Common myeloid progenitor, CD34-positive (primary cell): Measurements from ENCODE around the gene SOBP.
"Not testable (repeated sequence)": the region's sequence is repeated elsewhere in the genome, so short reads cannot be mapped to it uniquely, and the experiment has no call there.

ENCODE experiments used
- CTCF ChIA-PET: fragments of 350-600 bp; sonication (Branson Sonifier 250); formaldehyde crosslinking; loops from one replicate; lab custom pipeline; 2021; ENCODE audit warnings: antibody characterized with exemption; lab: Charles Lee
- POLR2A ChIA-PET: fragments of 350-600 bp; sonication (Branson Sonifier 250); formaldehyde crosslinking; loops from one replicate; lab custom pipeline; 2021; ENCODE audit warnings: antibody characterized with exemption; lab: Charles Lee
- DNase-seq, 3 donors: peaks; one replicate each; pipeline versions ENCODE4 v3.0.0 to v3.0.0-alpha.2; 2013
- H3K27ac ChIP-seq, 2 experiments: 1 replicate in 1 of 2; 2 replicates in 1 of 2; pipeline ENCODE4 v1.7.0; 2013; ENCODE audit warnings: inconsistent platforms in 2 of 2, low read length in 2 of 2, mild to moderate bottlenecking in 2 of 2, low read depth in 1 of 2, moderate library complexity in 1 of 2; ENCODE audit not compliant: severe bottlenecking in 2 of 2, insufficient read depth in 1 of 2, poor library complexity in 1 of 2
- H3K27me3 ChIP-seq, 5 experiments: replicated peaks in 2 of 5; 1 replicate in 3 of 5; 2 replicates in 2 of 5; pipeline versions ENCODE4 v1.6.1 to v1.7.0; 2013; ENCODE audit warnings: low read length in 4 of 5, mild to moderate bottlenecking in 2 of 5, moderate library complexity in 2 of 5, inconsistent platforms in 1 of 5; ENCODE audit not compliant: insufficient read depth in 5 of 5, control insufficient read depth in 4 of 5
- H3K36me3 ChIP-seq, 4 experiments: 1 replicate in 2 of 4; 2 replicates in 2 of 4; pipeline versions ENCODE4 v1.6.1 to v1.7.0; 2013; ENCODE audit warnings: low read length in 3 of 4, control low read depth in 1 of 4, mild to moderate bottlenecking in 1 of 4; ENCODE audit not compliant: control insufficient read depth in 4 of 4, insufficient read depth in 4 of 4
- H3K4me1 ChIP-seq, 4 experiments: 1 replicate in 3 of 4; 2 replicates in 1 of 4; pipeline versions ENCODE4 v1.6.1 to v1.7.1; 2013; ENCODE audit warnings: low read length in 3 of 4, mild to moderate bottlenecking in 3 of 4, control low read depth in 1 of 4, inconsistent platforms in 1 of 4, moderate library complexity in 1 of 4; ENCODE audit not compliant: control insufficient read depth in 4 of 4, insufficient read depth in 4 of 4; ENCODE audit errors: control extremely low read depth in 1 of 4
- H3K4me3 ChIP-seq, 7 experiments: 1 replicate in 4 of 7; 2 replicates in 3 of 7; pipeline versions ENCODE4 v1.5.1 to v1.7.0; 2013; ENCODE audit warnings: mild to moderate bottlenecking in 7 of 7, low read length in 6 of 7, moderate library complexity in 6 of 7, inconsistent platforms in 2 of 7, low read depth in 2 of 7, control low read depth in 1 of 7; ENCODE audit not compliant: insufficient read depth in 4 of 7, control insufficient read depth in 1 of 7; ENCODE audit errors: extremely low read depth in 1 of 7
- H3K9me3 ChIP-seq, 5 experiments: 1 replicate in 4 of 5; 2 replicates in 1 of 5; pipeline versions ENCODE4 v1.6.1 to v1.7.1; 2013; ENCODE audit warnings: low read length in 4 of 5, mild to moderate bottlenecking in 2 of 5, inconsistent platforms in 1 of 5, low read depth in 1 of 5, moderate library complexity in 1 of 5; ENCODE audit not compliant: control insufficient read depth in 4 of 5, insufficient read depth in 2 of 5; ENCODE audit errors: control extremely low read depth in 1 of 5
- WGBS: methylation state at CpG from one replicate; pipeline ENCODE4 v1.1.5; 2013; ENCODE audit not compliant: insufficient coverage; 5-methylcytosine and 5-hydroxymethylcytosine counted together

The SOBP gene

DNA sequence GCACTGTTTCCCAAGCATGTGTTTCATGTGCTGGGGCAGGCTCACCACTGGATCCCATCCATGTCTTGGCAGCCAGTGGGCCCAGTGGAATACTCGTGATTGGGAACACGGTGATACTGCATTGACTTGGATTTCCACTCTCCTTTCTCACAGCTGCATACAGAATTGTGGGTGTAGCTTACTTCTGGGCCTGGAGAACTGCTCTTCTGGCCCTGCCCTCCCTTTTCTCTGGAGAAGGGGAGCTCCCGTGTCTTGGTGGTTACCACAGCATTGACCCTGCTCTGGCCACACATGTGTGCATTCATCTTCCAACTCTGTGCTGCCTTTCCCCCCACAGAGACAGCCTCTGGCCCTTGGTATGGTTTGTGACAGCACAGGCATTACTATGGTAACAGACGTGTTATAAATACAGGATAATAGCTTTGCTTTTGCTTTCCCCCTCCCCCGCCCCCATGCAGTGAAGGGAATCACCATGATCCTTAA, 21.6 kb downstream of the SOBP start:
- H3K27ac ChIP-seq = no peak overlapping the region
- no peaks in the 10 kb centered on the region for H3K4me1 ChIP-seq
- no peaks in the 10 kb centered on the region for H3K36me3 ChIP-seq
- no peak for DNase-seq
- 100% methylated on average over 2 of the region's 5 CpGs for WGBS
- POLR2A ChIA-PET = no interaction called here
- no peak overlapping the region for H3K4me3 ChIP-seq
- peaks cover 0 to 7% (median 1%) of the 10 kb centered on the region in 5 experiments for H3K9me3 ChIP-seq
- H3K27me3 ChIP-seq = no peaks in the 10 kb centered on the region
- CTCF ChIA-PET = no interaction called here

- Histone ChIP-seq H3K27me3 (no peaks in the 10 kb centered on the region), H3K9me3 (peaks cover 0 to 10% (median 1%) of the 10 kb centered on the region in 5 experiments), H3K27ac (no peak overlapping the region), H3K36me3 (no peaks in the 10 kb centered on the region), H3K4me1 (no peaks in the 10 kb centered on the region), H3K4me3 (no peak overlapping the region)
- WGBS = 100% methylated on average over 1 of the region's 2 CpGs
- CTCF ChIA-PET = interaction anchor here (0.6 to 0.8 kb wide), 2 partner anchors 21 to 393 kb away, joined by 3 to 4 read pairs; no protein-coding TSS in a partner anchor
- no peak for DNase-seq
- POLR2A ChIA-PET = no interaction called here
Measured at GRCh38 chr6:107513214-107513613, 23.3 kb downstream of the SOBP start.

- Histone ChIP-seq H3K27ac (no peak overlapping the region), H3K36me3 (no peaks in the 10 kb centered on the region), H3K4me1 (no peaks in the 10 kb centered on the region), H3K4me3 (no peak overlapping the region), H3K27me3 (no peaks in the 10 kb centered on the region), H3K9me3 (peaks cover 0 to 10% (median 1%) of the 10 kb centered on the region in 5 experiments)
- POLR2A ChIA-PET = no interaction called here
- DNase-seq = no peak
- CTCF ChIA-PET = no interaction called here
- WGBS = 96% methylated on average over 4 of the region's 5 CpGs
Measured at GRCh38 chr6:107515955-107516354, 26.0 kb downstream of the SOBP start.

DNA sequence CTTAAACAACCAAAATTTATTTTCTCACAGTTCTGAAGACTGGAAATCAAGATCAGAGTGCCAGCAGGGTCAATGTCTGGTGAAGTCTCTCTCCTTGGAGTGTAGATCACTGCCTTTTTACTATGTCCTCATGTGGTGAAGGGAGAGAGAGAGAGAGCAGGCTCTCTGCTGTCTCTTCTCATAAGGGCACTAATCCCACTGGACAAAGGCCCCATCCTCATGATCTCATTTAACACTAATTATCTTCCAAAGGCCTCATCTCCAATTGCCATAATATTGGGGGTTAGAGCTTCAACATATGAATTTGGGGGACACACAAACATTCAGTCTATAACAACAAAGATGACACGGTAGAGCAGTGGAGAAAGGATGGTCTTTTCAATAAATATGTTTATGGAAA, 27.4 kb downstream of the SOBP start:
- H3K27me3 ChIP-seq = no peaks in the 10 kb centered on the region
- POLR2A ChIA-PET = no interaction called here
- H3K4me1 ChIP-seq = no peaks in the 10 kb centered on the region
- no peak for DNase-seq
- no peaks in the 10 kb centered on the region for H3K36me3 ChIP-seq
- H3K27ac ChIP-seq = no peak overlapping the region
- H3K4me3 ChIP-seq = no peak overlapping the region
- peaks cover 0 to 10% (median 1%) of the 10 kb centered on the region in 5 experiments for H3K9me3 ChIP-seq
- no CpG with 5 or more reads among the region's 1 CpG for WGBS
- CTCF ChIA-PET = interaction anchor here (1.3 kb wide), 1 partner anchor 13 kb away, joined by 3 read pairs; no protein-coding TSS in a partner anchor

GRCh38 chr6:107519224-107519623, 29.3 kb downstream of the SOBP start:
- H3K27ac ChIP-seq, H3K27me3 ChIP-seq, H3K36me3 ChIP-seq, H3K4me1 ChIP-seq, CTCF ChIA-PET, DNase-seq, H3K9me3 ChIP-seq, H3K4me3 ChIP-seq, POLR2A ChIA-PET: not testable (repeated sequence)
- 100% methylated on average over 5 of the region's 5 CpGs for WGBS

- POLR2A ChIA-PET, H3K36me3 ChIP-seq, H3K27me3 ChIP-seq, H3K9me3 ChIP-seq, H3K4me1 ChIP-seq, H3K27ac ChIP-seq, CTCF ChIA-PET, DNase-seq, H3K4me3 ChIP-seq: not testable (repeated sequence)
- 0% methylated on average over 1 of the region's 2 CpGs for WGBS
Measured at GRCh38 chr6:107520706-107521105, 30.8 kb downstream of the SOBP start.

DNA sequence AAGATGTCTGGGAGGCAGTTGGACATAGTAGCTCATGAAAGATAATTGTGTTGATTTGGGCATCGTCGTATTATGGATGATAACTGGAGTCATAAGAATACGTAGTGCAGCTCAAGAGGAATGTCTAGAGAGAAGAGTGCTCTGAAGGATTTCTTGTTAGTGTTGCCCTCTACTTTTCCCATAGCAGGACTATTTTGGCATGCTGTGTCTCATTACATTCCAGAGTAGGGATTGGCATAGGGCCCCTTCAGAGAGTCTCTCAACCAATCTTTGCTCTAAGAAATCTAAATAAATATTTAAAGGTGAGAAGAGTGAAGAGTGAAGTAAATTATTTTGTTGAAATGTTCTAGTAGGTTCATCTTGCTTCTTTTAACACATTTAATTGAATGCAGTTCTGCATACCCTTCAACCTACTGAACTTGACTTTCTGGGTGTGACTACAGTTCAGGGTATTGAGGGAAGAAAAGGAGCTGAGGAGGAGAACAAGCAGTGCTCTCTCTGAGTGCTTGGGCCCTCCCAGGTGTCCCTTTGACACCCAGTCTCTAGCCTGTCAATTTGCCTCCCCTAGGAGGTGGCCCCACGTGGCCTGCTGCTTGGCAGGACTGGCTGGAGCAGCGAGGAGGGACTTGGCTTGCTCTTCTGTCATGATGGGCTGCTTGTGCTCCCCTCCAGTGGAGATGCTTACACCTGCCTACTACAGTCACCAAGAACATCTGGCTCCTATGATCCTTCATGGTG, 33.3 kb downstream of the SOBP start:
- no peaks in the 10 kb centered on the region for H3K36me3 ChIP-seq
- peaks cover 0 to 6% (median 0%) of the 10 kb centered on the region in 5 experiments for H3K27me3 ChIP-seq
- 82% methylated on average over 4 of the region's 5 CpGs for WGBS
- no peak overlapping the region for H3K4me3 ChIP-seq
- ChIA-PET CTCF (no interaction called here), POLR2A (no interaction called here)
- H3K9me3 ChIP-seq = no peaks in the 10 kb centered on the region
- H3K27ac ChIP-seq = no peak overlapping the region
- H3K4me1 ChIP-seq = no peaks in the 10 kb centered on the region
- no peak for DNase-seq
